Right lobe of liver (tissue), 4 donors: ENCODE data around the gene NVL.

ENCODE experiments used
- CTCF ChIP-seq, 4 donors: fragments of 200-600 bp in 3 of 4; fragments of 450-650 bp in 1 of 4; IDR thresholded peaks; one replicate each; pipeline versions ENCODE4 v1.5.1 to v1.8.0; 2016 to 2022; ENCODE audit warnings: antibody characterized with exemption in 4 of 4, mild to moderate bottlenecking in 2 of 4
- POLR2A ChIP-seq: fragments of 450-650 bp; IDR thresholded peaks from one replicate; pipeline ENCODE4 v1.6.1; 2017; ENCODE audit warnings: antibody characterized with exemption, mild to moderate bottlenecking
- donor health status: DM: no; HTN: no; CAD: no.
- donor health status: DM: no; HTN: no; CAD: no.
- donor health status: DM: no; HTN: yes; CAD: no.

- no peak for TF ChIP-seq CTCF (IDR thresholded peaks at IDR 0.05)
- no peak for TF ChIP-seq POLR2A
These were observed 91.8 kb downstream of the NVL start for GRCh38 chr1:224238212-224238611.
